HCT116 (cell line): ENCODE measurements around the gene TCF20. TPM values are rescaled to one million over a fixed set of nuclear protein-coding genes. Genes with fewer than 3 reads are reported as not detected.

ENCODE experiments used
- ATAC-seq: fragments of 200-7000 bp; cut with Tn5 transposase; 2 replicates; pipeline ENCODE4 v1.9.1; 2020; ENCODE audit warnings: mild to moderate bottlenecking, moderate library complexity
- BruUV-seq: library from RNA; stranded (reverse); fragments of 400-500 nt; replicated peaks from 2 replicates; lab custom pipeline; 2021; lab: Mats Ljungman, UMichigan
- CTCF ChIA-PET: fragments of 300-600 bp; sonication (Branson Sonifier 250); formaldehyde crosslinking; loops from one replicate; lab custom pipeline; 2021; ENCODE audit warnings: antibody characterized with exemption; lab: Charles Lee
- POLR2A ChIA-PET: fragments of 300-600, 350-600 bp; sonication (Branson Sonifier 250); formaldehyde crosslinking; loops from one replicate; lab custom pipeline; 2021; ENCODE audit warnings: antibody characterized with exemption; lab: Charles Lee
- RAD21 ChIA-PET, 2 experiments: fragments of 300-600 bp; sonication (Branson Sonifier 250); formaldehyde crosslinking; loops; one replicate each; lab custom pipeline; 2023; ENCODE audit warnings: low total read pairs in 2 of 2; ENCODE audit not compliant: uncharacterized antibody in 2 of 2, unreplicated experiment in 2 of 2, low non-redundant PET in 1 of 2; lab: Charles Lee
- DNase-seq: peaks from one replicate; pipeline ENCODE4 v3.0.0-alpha.2; 2010; ENCODE audit warnings: low read depth, low spot score
- H2AFZ ChIP-seq: fragments of 200-600 bp; shearing (Covaris generic), sonication (generic); 2 replicates; pipeline ENCODE4 v1.6.1; 2017; ENCODE audit warnings: low read depth, mixed run types, mixed read lengths, antibody characterized with exemption, low read length; ENCODE audit not compliant: poor library complexity, severe bottlenecking
- H3K27ac ChIP-seq: 2 replicates; pipeline ENCODE4 v1.5.1; 2012; ENCODE audit warnings: low read depth, low read length
- H3K27me3 ChIP-seq: fragments of 200-600 bp; sonication (generic); 2 replicates; pipeline ENCODE4 v1.6.1; 2016; ENCODE audit warnings: mixed run types, low read length, mixed read lengths; ENCODE audit not compliant: insufficient read depth
- H3K36me3 ChIP-seq, 2 experiments: fragments of 200-500 bp in 1 of 2; fragments of 200-600 bp in 1 of 2; sonication (Bioruptor generic) in 1 of 2; sonication (generic) in 1 of 2; 2 replicates each; pipeline versions ENCODE4 v1.5.1 to v1.6.1; 2014 to 2016; ENCODE audit warnings: low read length in 2 of 2, inconsistent platforms in 1 of 2, mixed read lengths in 1 of 2, mixed run types in 1 of 2; ENCODE audit not compliant: insufficient read depth in 2 of 2, control insufficient read depth in 1 of 2
- H3K4me1 ChIP-seq, 2 experiments: fragments of 200-600 bp in 1 of 2; sonication (generic) in 1 of 2; 2 replicates each; pipeline versions ENCODE4 v1.5.1 to v1.6.1; 2012 to 2017; ENCODE audit warnings: low read length in 2 of 2, inconsistent platforms in 1 of 2, mild to moderate bottlenecking in 1 of 2, mixed read lengths in 1 of 2, mixed run types in 1 of 2, moderate library complexity in 1 of 2; ENCODE audit not compliant: insufficient read depth in 2 of 2, control insufficient read depth in 1 of 2
- H3K4me2 ChIP-seq: fragments of 200-600 bp; sonication (generic); 2 replicates; pipeline ENCODE4 v1.6.1; 2017; ENCODE audit warnings: mixed run types, low read length, mixed read lengths
- H3K4me3 ChIP-seq, 2 experiments: fragments of 200-600 bp in 1 of 2; sonication (generic) in 1 of 2; replicated peaks in 1 of 2; 2 replicates each; pipeline ENCODE4 v1.5.1; 2011 to 2016; ENCODE audit warnings: low read length in 2 of 2, control low read depth in 1 of 2, low read depth in 1 of 2, mild to moderate bottlenecking in 1 of 2, mixed read lengths in 1 of 2, mixed run types in 1 of 2
- H3K79me2 ChIP-seq: fragments of 200-600 bp; sonication (generic); 2 replicates; pipeline ENCODE4 v1.6.1; 2017; ENCODE audit warnings: mild to moderate bottlenecking, mixed run types, low read length, moderate library complexity, mixed read lengths; ENCODE audit not compliant: insufficient read depth
- H3K9ac ChIP-seq: fragments of 200-600 bp; sonication (generic); 2 replicates; pipeline ENCODE4 v1.6.1; 2016; ENCODE audit warnings: low read length, mixed read lengths
- H3K9me2 ChIP-seq: fragments of 200-600 bp; sonication (generic), shearing (Covaris generic); 2 replicates; pipeline ENCODE4 v1.6.1; 2017; ENCODE audit warnings: mixed run types, mild to moderate bottlenecking, moderate library complexity; ENCODE audit not compliant: insufficient read depth
- H3K9me3 ChIP-seq, 2 experiments: fragments of 200-500 bp in 1 of 2; fragments of 200-600 bp in 1 of 2; sonication (Bioruptor generic) in 1 of 2; sonication (generic) in 1 of 2; 2 replicates each; pipeline ENCODE4 v1.6.1; 2014 to 2017; ENCODE audit warnings: low read length in 2 of 2, mixed read lengths in 2 of 2, inconsistent platforms in 1 of 2, low read depth in 1 of 2, mild to moderate bottlenecking in 1 of 2, mixed run types in 1 of 2, moderate library complexity in 1 of 2; ENCODE audit not compliant: control insufficient read depth in 1 of 2, insufficient read depth in 1 of 2
- H4K20me1 ChIP-seq: fragments of 200-600 bp; sonication (generic), shearing (Covaris generic); 2 replicates; pipeline ENCODE4 v1.6.1; 2017; ENCODE audit warnings: mixed run types, mild to moderate bottlenecking, moderate library complexity; ENCODE audit not compliant: insufficient read depth
- CBX3 ChIP-seq: IDR thresholded peaks from 2 replicates; pipeline ENCODE4 v1.6.1; 2012; ENCODE audit warnings: low read depth
- CEBPB ChIP-seq: IDR thresholded peaks from 2 replicates; pipeline ENCODE4 v1.6.1; 2012; ENCODE audit warnings: low read depth
- ELF1 ChIP-seq: IDR thresholded peaks from 2 replicates; pipeline ENCODE4 v1.6.1; 2012; ENCODE audit warnings: low read depth, borderline replicate concordance
- FOSL1 ChIP-seq: IDR thresholded peaks from 2 replicates; pipeline ENCODE4 v1.6.1; 2012; ENCODE audit warnings: low read depth
- JUND ChIP-seq: IDR thresholded peaks from 2 replicates; pipeline ENCODE4 v1.6.1; 2012
- POLR2A ChIP-seq: IDR thresholded peaks from 2 replicates; pipeline ENCODE4 v1.7.0; 2011; ENCODE audit warnings: borderline replicate concordance; ENCODE audit not compliant: insufficient read depth, insufficient read length; ENCODE audit errors: extremely low read depth
- POLR2AphosphoS5 ChIP-seq: IDR thresholded peaks from 2 replicates; pipeline ENCODE4 v1.6.1; 2011; ENCODE audit warnings: mild to moderate bottlenecking, low read depth, low read length, moderate library complexity
- RAD21 ChIP-seq: IDR thresholded peaks from 2 replicates; pipeline ENCODE4 v1.6.1; 2012; ENCODE audit warnings: low read depth, mild to moderate bottlenecking
- SIN3A ChIP-seq: IDR thresholded peaks from 2 replicates; pipeline ENCODE4 v1.6.1; 2012; ENCODE audit warnings: low read depth
- SP1 ChIP-seq: IDR thresholded peaks from 2 replicates; pipeline ENCODE4 v1.6.1; 2012; ENCODE audit warnings: low read depth
- SRF ChIP-seq: IDR thresholded peaks from 2 replicates; pipeline ENCODE4 v1.6.1; 2012; ENCODE audit warnings: low read depth
- TCF7L2 ChIP-seq: IDR thresholded peaks from 2 replicates; pipeline ENCODE4 v1.7.0; 2011; ENCODE audit warnings: borderline replicate concordance, inconsistent platforms; ENCODE audit not compliant: insufficient read depth, insufficient read length; ENCODE audit errors: extremely low read depth
- ZBTB33 ChIP-seq: IDR thresholded peaks from 2 replicates; pipeline ENCODE4 v1.6.1; 2011; ENCODE audit warnings: mild to moderate bottlenecking, low read length, moderate library complexity; ENCODE audit not compliant: insufficient replicate concordance; ENCODE audit errors: extremely low read depth
- ZNF274 ChIP-seq: fragments of 200-500 bp; sonication (Bioruptor generic); IDR thresholded peaks from 2 replicates; pipeline ENCODE4 v1.6.1; 2014; ENCODE audit warnings: mild to moderate bottlenecking, low read depth, low read length, inconsistent platforms
- intact Hi-C: fragments of 100-400 bp; cut with micrococcal nuclease; formaldehyde crosslinking; loops from 2 replicates; pipeline ENCODE4 v1.10.0; 2022
- total RNA-seq: library from RNA; stranded (reverse); gene quantifications from one replicate; pipeline ENCODE4 v1.2.1, GENCODE V29; 2021; ENCODE audit not compliant: unreplicated experiment
- TF ChIP-seq, protein P1 (sequence below): IDR thresholded peaks from 2 replicates; pipeline ENCODE4 v1.6.1; 2012

The TCF20 gene
- total RNA-seq, 1 experiment from 2014 or later: 66.7 TPM

DNA sequence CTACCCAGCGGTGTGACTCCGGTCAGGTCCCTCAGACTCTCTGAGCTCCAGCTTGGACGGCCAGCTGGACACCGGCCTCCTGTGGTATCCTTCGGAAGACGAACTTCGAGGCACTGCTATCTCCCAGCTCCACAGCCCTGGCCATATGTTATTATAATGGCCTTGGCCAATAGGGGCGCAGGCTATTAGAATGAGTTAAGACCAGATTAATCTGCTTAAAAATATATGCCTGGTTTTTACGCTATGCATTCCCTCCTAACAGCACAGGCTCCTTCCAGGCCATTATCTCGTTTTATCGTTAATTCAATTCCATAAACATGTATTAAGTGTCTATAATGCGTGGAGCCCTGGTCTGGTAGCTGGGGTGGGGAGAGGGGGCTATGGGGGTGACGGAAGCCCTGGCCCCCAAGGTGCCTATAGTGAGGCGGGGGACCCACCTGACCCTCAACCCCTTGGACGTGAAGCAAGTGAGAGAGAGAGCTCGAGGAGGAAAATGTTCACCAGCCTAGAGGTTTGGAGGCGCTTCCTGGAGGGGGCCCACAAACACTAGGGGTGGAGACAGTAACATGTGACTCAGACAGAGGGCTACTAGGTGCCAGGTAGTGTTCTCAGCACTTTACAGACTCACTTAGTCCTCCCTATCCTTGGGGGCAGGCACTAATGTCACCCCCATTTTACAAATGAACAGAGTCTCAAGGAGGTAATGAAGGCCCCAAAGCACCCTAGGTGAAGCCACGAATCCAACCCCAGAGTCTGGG is 37.5 kb upstream of the TCF20 start:
- ChIA-PET RAD21 (no interaction called here), CTCF (no interaction called here), POLR2A (interaction anchor here (0.6 kb wide), 1 partner anchor 345 kb away, joined by 4 read pairs; no protein-coding TSS in a partner anchor)
- Histone ChIP-seq H2AFZ (no peak overlapping the region), H3K4me3 (no peak overlapping the region), H3K4me1 (peaks cover 14 to 23% of the 10 kb centered on the region in 2 experiments), H4K20me1 (no peaks in the 10 kb centered on the region), H3K9me2 (no peaks in the 10 kb centered on the region), H3K27me3 (no peaks in the 10 kb centered on the region), H3K9me3 (no peaks in the 10 kb centered on the region), H3K4me2 (no peak overlapping the region), H3K79me2 (no peaks in the 10 kb centered on the region), H3K9ac (no peak overlapping the region), H3K27ac (no peak overlapping the region), H3K36me3 (no peaks in the 10 kb centered on the region)
- ATAC-seq (no peak), DNase-seq (no peak)
- intact Hi-C loops: no loop called here
- TF ChIP-seq ELF1 (no peak), JUND (no peak), ZBTB33 (no peak)
- no TSS peak for BruUV-seq

GRCh38 chr22:42306010-42306409 is 35.6 kb upstream of the TCF20 start:
- Histone ChIP-seq H3K36me3 (no peaks in the 10 kb centered on the region), H3K27me3 (no peaks in the 10 kb centered on the region), H3K4me2 (no peak overlapping the region), H4K20me1 (no peaks in the 10 kb centered on the region), H3K9me3 (no peaks in the 10 kb centered on the region), H3K9ac (no peak overlapping the region), H3K4me1 (peaks cover 10 to 19% of the 10 kb centered on the region in 2 experiments), H3K4me3 (no peak overlapping the region), H3K79me2 (no peaks in the 10 kb centered on the region), H2AFZ (no peak overlapping the region), H3K9me2 (no peaks in the 10 kb centered on the region), H3K27ac (no peak overlapping the region)
- RAD21 ChIA-PET: no interaction called here
- no TSS peak for BruUV-seq
- CTCF ChIA-PET: no interaction called here
- ATAC-seq (no peak), DNase-seq (no peak)
- intact Hi-C loops: no loop called here
- POLR2A ChIA-PET: interaction anchor here (0.6 kb wide), 1 partner anchor 1657 kb away, joined by 4 read pairs; no protein-coding TSS in a partner anchor
- no peak for TF ChIP-seq TCF7L2
- no peak for TF ChIP-seq ELF1
- TF ChIP-seq ZNF274: no peak
- TF ChIP-seq CBX3: no peak
- TF ChIP-seq POLR2AphosphoS5: no peak
- TF ChIP-seq POLR2A: no peak
- TF ChIP-seq SP1: no peak
- no peak for TF ChIP-seq SRF
- no peak for TF ChIP-seq FOSL1
- TF ChIP-seq SIN3A: no peak
- TF ChIP-seq, protein P1, sequence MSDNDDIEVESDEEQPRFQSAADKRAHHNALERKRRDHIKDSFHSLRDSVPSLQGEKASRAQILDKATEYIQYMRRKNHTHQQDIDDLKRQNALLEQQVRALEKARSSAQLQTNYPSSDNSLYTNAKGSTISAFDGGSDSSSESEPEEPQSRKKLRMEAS: no peak
- no peak for TF ChIP-seq CEBPB
- no peak for TF ChIP-seq RAD21
- TF ChIP-seq JUND: no peak
